ENCODE results near the gene TBXAS1. TPM values are rescaled to one million over a fixed set of nuclear protein-coding genes. Genes with fewer than 3 reads are reported as not detected.
"Not testable (repeated sequence)": the region's sequence is repeated elsewhere in the genome, so short reads cannot be mapped to it uniquely, and the experiment has no call there.

TBXAS1 gene
- total RNA-seq, 2 experiments from 2014 or later: 0.83 to 1.1 TPM

- Mint-ChIP-seq H3K27ac (no peak overlapping the region), H3K9me3 (peaks cover 10% of the 10 kb centered on the region), H3K4me3 (no peak overlapping the region), H3K27me3 (ENCODE audit: low read depth) (no peaks in the 10 kb centered on the region), H3K36me3 (ENCODE audit: low read depth) (no peaks in the 10 kb centered on the region), H3K4me1 (ENCODE audit: low read depth) (no peaks in the 10 kb centered on the region)
- CTCF ChIA-PET: no interaction called here
- no peak for DNase-seq
- intact Hi-C loops (cut with micrococcal nuclease): no loop called here
Observed at GRCh38 chr7:139899328-139899955, 70.4 kb downstream of the TBXAS1 start.

DNA sequence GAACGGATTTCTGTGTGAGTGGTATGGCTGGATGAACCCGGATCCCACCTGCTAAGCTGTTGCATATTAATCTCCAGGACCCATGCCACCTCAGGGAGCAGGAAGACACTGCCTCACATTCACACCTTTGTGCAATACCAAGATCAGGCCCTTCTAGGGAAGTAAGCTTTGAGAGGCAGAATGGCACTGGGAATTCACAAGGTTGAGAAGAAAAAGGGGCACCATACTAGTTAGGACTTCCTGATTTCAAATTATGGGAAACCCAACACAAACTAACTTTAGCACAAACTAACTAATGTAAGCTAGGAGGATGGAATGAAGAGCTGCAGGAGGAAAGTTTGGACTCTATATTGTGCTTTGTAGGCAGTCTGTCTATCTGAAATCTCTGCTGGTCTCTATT lies 71.3 kb downstream of the TBXAS1 start:
- CTCF ChIA-PET: interaction anchor here (0.6 kb wide), 1 partner anchor 17 kb away, joined by 3 read pairs; no protein-coding TSS in a partner anchor
- Mint-ChIP-seq H3K27me3 (ENCODE audit: low read depth) (no peaks in the 10 kb centered on the region), H3K4me1 (ENCODE audit: low read depth) (no peaks in the 10 kb centered on the region), H3K9me3 (peaks cover 10% of the 10 kb centered on the region), H3K36me3 (ENCODE audit: low read depth) (no peaks in the 10 kb centered on the region), H3K27ac (no peak overlapping the region), H3K4me3 (no peak overlapping the region)
- intact Hi-C loops (cut with micrococcal nuclease): no loop called here
- no peak for DNase-seq

DNA sequence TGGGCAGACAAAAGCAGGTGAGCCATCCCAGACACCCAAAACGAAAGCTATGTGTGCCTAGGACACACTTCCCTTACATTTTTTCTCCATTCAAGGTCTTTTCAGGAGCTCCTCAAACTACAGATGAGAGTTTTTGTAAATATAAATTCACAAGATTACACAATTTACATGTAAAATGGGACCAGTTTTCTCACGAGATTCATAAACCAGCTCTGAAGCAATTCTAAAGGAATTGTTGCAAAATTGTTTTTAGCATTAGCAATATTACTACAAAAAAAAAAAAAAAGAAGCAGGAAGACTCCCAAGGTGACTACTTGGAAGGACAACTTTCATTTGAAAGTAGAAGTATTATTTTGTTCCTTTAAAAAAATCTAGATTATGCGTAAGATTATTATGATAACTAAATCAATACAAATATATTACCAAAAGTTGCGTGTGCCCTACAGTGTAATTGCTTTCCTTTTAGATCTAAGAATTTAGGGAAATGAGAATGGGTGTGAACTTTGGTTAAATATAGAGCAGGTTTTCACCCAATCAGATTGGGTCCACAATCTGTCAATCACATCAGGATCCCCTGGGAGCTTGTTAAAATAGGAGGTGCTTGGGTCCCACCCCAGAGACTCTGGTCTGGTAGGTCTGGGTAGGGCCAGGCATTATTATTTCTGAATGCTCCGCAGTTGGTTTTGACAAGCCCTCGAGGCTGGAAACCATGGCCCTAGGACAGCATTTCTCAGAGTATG lies 72.2 kb downstream of the TBXAS1 start:
- Mint-ChIP-seq H3K27me3 (ENCODE audit: low read depth) (no peaks in the 10 kb centered on the region), H3K36me3 (ENCODE audit: low read depth) (no peaks in the 10 kb centered on the region), H3K4me3 (no peak overlapping the region), H3K4me1 (ENCODE audit: low read depth) (no peaks in the 10 kb centered on the region), H3K9me3 (peaks cover 10% of the 10 kb centered on the region), H3K27ac (no peak overlapping the region)
- no peak for DNase-seq
- intact Hi-C loops (cut with micrococcal nuclease): no loop called here
- CTCF ChIA-PET: interaction anchor here (0.6 to 0.7 kb wide), 2 partner anchors 18 to 283 kb away, joined by 3 read pairs; no protein-coding TSS in a partner anchor

DNA sequence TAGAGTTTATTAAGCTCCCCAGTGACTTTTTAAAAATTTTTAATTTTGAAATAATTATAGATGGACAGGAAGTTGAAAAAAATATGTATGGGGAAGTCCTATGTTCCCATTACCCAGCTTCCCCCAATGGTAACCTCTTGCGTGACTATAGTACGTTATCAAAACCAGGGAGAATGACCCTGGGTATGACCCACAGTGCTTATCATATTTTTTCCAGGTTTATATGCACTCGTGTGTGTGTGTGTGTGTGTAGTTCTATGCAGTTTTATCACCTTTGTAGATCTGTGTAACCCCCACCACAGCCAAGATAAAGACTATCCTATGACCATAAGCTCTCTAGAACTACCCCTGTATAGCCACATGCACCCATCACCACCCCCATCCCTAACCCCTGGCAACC lies 72.8 kb downstream of the TBXAS1 start:
- CTCF ChIA-PET: interaction anchor here (0.7 kb wide), 1 partner anchor 283 kb away, joined by 3 read pairs; no protein-coding TSS in a partner anchor
- intact Hi-C loops (cut with micrococcal nuclease): no loop called here
- no peaks in the 10 kb centered on the region for H3K27me3 Mint-ChIP-seq (ENCODE audit: low read depth)
- no peak for DNase-seq
- H3K9me3 Mint-ChIP-seq: peaks cover 10% of the 10 kb centered on the region
- no peaks in the 10 kb centered on the region for H3K36me3 Mint-ChIP-seq (ENCODE audit: low read depth)
- no peak overlapping the region for H3K27ac Mint-ChIP-seq
- H3K4me1 Mint-ChIP-seq (ENCODE audit: low read depth): no peaks in the 10 kb centered on the region
- H3K4me3 Mint-ChIP-seq: no peak overlapping the region

DNA sequence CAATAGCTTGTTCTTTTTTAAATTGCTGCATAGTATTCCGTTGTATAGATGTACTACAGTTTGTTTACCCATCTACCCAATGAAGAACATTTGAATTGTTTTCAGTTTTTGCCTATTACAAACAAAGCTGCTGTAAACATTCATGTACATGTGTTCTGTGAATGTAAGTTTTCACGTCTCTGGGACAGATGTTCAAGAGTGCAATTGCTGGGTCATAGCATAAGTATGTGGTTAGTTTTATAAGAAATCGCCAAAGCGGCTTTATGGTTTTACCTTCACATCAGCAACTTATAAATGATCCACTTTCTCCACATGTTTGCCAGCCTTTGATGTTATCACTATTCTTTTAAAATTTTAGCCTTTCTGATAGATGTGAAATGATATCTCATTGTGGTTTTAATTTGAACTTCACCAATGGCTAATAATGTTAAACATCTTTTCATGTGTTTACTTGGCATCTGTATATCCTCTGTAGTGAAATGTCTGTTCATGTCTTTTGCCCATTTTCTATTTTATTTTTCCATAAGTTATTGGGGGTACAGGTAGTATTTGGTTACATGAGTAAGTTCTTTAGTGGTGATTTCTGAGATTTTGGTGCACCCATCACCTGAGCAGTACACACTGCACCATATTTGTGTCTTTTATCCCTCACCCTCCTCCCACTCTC lies 73.5 kb downstream of the TBXAS1 start:
- Mint-ChIP-seq H3K4me3 (no peak overlapping the region), H3K36me3 (ENCODE audit: low read depth) (no peaks in the 10 kb centered on the region), H3K9me3 (peaks cover 10% of the 10 kb centered on the region), H3K27ac (no peak overlapping the region), H3K27me3 (ENCODE audit: low read depth) (no peaks in the 10 kb centered on the region), H3K4me1 (ENCODE audit: low read depth) (no peaks in the 10 kb centered on the region)
- intact Hi-C loops (cut with micrococcal nuclease): no loop called here
- no peak for DNase-seq
- CTCF ChIA-PET: no interaction called here

DNA sequence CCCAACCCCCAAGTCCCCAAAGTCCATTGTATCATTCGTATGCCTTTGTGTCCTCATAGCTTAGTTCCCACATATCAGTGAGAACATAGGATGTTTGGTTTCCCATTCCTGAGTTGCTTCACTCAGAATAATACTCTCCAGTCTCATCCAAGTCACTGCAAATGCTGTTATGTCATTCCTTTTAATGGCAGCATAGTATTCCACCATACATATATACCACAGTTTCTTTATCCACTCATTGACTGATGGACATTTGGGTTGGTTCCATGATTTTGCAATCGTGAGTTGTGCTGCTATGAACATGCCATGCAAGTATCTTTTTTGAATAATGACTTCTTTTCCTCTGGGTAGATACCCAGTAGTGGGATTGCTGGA lies 74.0 kb downstream of the TBXAS1 start:
- CTCF ChIA-PET; DNase-seq; intact Hi-C loops (cut with micrococcal nuclease); H3K4me3 Mint-ChIP-seq; H3K27ac Mint-ChIP-seq; H3K27me3 Mint-ChIP-seq (ENCODE audit: low read depth); H3K36me3 Mint-ChIP-seq (ENCODE audit: low read depth); H3K4me1 Mint-ChIP-seq (ENCODE audit: low read depth): not testable (repeated sequence)
- H3K9me3 Mint-ChIP-seq: peaks cover 10% of the 10 kb centered on the region

GRCh38 chr7:139906879-139907278 lies 77.8 kb downstream of the TBXAS1 start:
- H3K27me3 Mint-ChIP-seq (ENCODE audit: low read depth): peaks cover 4% of the 10 kb centered on the region
- H3K4me3 Mint-ChIP-seq: no peak overlapping the region
- intact Hi-C loops (cut with micrococcal nuclease): no loop called here
- no peak overlapping the region for H3K27ac Mint-ChIP-seq
- no peaks in the 10 kb centered on the region for H3K36me3 Mint-ChIP-seq (ENCODE audit: low read depth)
- CTCF ChIA-PET: no interaction called here
- H3K9me3 Mint-ChIP-seq: peaks cover 10% of the 10 kb centered on the region
- H3K4me1 Mint-ChIP-seq (ENCODE audit: low read depth): peaks cover 9% of the 10 kb centered on the region
- DNase-seq: no peak

DNA sequence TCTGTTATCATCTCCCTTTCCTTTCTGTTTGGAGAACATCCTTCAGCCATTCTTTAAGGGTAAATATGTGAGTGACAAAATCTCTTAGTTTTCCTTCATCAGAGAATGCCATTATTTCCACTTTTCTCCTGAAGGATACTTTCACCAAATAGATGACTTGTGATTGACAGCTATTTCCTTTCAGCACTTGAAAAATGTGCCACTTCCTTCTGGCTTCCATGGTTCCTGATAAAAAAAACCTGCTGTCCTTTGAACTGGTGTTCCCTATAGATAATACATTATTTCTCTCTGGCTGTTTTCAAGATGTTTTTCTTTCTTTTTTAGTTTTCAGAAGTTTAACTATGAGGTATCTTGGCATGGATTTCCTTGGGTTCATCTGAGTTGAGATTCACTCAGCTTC lies 79.7 kb downstream of the TBXAS1 start:
- H3K27ac Mint-ChIP-seq: no peak overlapping the region
- peaks cover 9% of the 10 kb centered on the region for H3K4me1 Mint-ChIP-seq (ENCODE audit: low read depth)
- CTCF ChIA-PET: interaction anchor here (1.1 kb wide), 1 partner anchor 18 kb away, joined by 3 read pairs; no protein-coding TSS in a partner anchor
- intact Hi-C loops (cut with micrococcal nuclease): no loop called here
- no peak overlapping the region for H3K4me3 Mint-ChIP-seq
- no peaks in the 10 kb centered on the region for H3K9me3 Mint-ChIP-seq
- H3K36me3 Mint-ChIP-seq (ENCODE audit: low read depth): no peaks in the 10 kb centered on the region
- peaks cover 4% of the 10 kb centered on the region for H3K27me3 Mint-ChIP-seq (ENCODE audit: low read depth)
- DNase-seq: no peak

GRCh38 chr7:139909379-139910050 lies 80.5 kb downstream of the TBXAS1 start:
- DNase-seq: no peak
- intact Hi-C loops (cut with micrococcal nuclease): no loop called here
- CTCF ChIA-PET: interaction anchor here (0.7 to 1.1 kb wide), 2 partner anchors 17 to 258 kb away, joined by 3 read pairs; no protein-coding TSS in a partner anchor
- H3K27ac Mint-ChIP-seq: no peak overlapping the region
- peaks cover 5% of the 10 kb centered on the region for H3K27me3 Mint-ChIP-seq (ENCODE audit: low read depth)
- H3K36me3 Mint-ChIP-seq (ENCODE audit: low read depth): no peaks in the 10 kb centered on the region
- H3K4me1 Mint-ChIP-seq (ENCODE audit: low read depth): peaks cover 10% of the 10 kb centered on the region
- H3K9me3 Mint-ChIP-seq: no peaks in the 10 kb centered on the region
- H3K4me3 Mint-ChIP-seq: no peak overlapping the region

GRCh38 chr7:139913021-139913844 lies 84.2 kb downstream of the TBXAS1 start:
- Mint-ChIP-seq H3K9me3 (no peaks in the 10 kb centered on the region), H3K36me3 (ENCODE audit: low read depth) (no peaks in the 10 kb centered on the region), H3K4me3 (no peak overlapping the region), H3K27ac (no peak overlapping the region), H3K27me3 (ENCODE audit: low read depth) (peaks cover 6% of the 10 kb centered on the region), H3K4me1 (ENCODE audit: low read depth) (peaks cover 29% of the 10 kb centered on the region)
- CTCF ChIA-PET: no interaction called here
- DNase-seq: no peak
- intact Hi-C loops (cut with micrococcal nuclease): no loop called here

GRCh38 chr7:139913845-139914135 lies 84.7 kb downstream of the TBXAS1 start:
- DNase-seq: no peak
- CTCF ChIA-PET: no interaction called here
- Mint-ChIP-seq H3K9me3 (no peaks in the 10 kb centered on the region), H3K27me3 (ENCODE audit: low read depth) (peaks cover 6% of the 10 kb centered on the region), H3K27ac (no peak overlapping the region), H3K4me1 (ENCODE audit: low read depth) (peaks cover 27% of the 10 kb centered on the region), H3K36me3 (ENCODE audit: low read depth) (no peaks in the 10 kb centered on the region), H3K4me3 (no peak overlapping the region)
- intact Hi-C loops (cut with micrococcal nuclease): no loop called here
